ENCODE measurements around the gene MFSD12.

- TF ChIP-seq ZNF274 (IDR thresholded peaks at IDR 0.05; ENCODE audit: low read depth, low read length) (no peak), SUZ12 (IDR thresholded peaks at IDR 0.05; ENCODE audit: extremely low read depth, insufficient read depth, insufficient read length) (no peak), YY1 (IDR thresholded peaks at IDR 0.05; ENCODE audit: insufficient read depth, insufficient read length) (no peak)
These were observed 8.8 kb downstream of the MFSD12 start for GRCh38 chr19:3548606-3549005.

Data from NT2/D1 (cell line).